Activated CD4-positive, alpha-beta T cell treated with anti-CD3 and anti-CD28 coated beads, Interleukin-10, Interleukin-2, amounts not matched to agents 100 ng/mL and 50 ng/mL, durations not matched to agents 16 hours and 8 hours (primary cell): ENCODE data around the gene TMC4.
A peak's percentile ranks its signal among the peaks of the same experiment; 100 is the strongest.
"Not testable (repeated sequence)": the region's sequence is repeated elsewhere in the genome, so short reads cannot be mapped to it uniquely, and the experiment has no call there.

Source experiments
- DNase-seq: peaks from one replicate; pipeline ENCODE4 v3.0.0-alpha.2; 2020

Gene TMC4, protein sequence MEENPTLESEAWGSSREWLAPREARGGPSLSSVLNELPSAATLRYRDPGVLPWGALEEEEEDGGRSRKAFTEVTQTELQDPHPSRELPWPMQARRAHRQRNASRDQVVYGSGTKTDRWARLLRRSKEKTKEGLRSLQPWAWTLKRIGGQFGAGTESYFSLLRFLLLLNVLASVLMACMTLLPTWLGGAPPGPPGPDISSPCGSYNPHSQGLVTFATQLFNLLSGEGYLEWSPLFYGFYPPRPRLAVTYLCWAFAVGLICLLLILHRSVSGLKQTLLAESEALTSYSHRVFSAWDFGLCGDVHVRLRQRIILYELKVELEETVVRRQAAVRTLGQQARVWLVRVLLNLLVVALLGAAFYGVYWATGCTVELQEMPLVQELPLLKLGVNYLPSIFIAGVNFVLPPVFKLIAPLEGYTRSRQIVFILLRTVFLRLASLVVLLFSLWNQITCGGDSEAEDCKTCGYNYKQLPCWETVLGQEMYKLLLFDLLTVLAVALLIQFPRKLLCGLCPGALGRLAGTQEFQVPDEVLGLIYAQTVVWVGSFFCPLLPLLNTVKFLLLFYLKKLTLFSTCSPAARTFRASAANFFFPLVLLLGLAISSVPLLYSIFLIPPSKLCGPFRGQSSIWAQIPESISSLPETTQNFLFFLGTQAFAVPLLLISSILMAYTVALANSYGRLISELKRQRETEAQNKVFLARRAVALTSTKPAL

DNA sequence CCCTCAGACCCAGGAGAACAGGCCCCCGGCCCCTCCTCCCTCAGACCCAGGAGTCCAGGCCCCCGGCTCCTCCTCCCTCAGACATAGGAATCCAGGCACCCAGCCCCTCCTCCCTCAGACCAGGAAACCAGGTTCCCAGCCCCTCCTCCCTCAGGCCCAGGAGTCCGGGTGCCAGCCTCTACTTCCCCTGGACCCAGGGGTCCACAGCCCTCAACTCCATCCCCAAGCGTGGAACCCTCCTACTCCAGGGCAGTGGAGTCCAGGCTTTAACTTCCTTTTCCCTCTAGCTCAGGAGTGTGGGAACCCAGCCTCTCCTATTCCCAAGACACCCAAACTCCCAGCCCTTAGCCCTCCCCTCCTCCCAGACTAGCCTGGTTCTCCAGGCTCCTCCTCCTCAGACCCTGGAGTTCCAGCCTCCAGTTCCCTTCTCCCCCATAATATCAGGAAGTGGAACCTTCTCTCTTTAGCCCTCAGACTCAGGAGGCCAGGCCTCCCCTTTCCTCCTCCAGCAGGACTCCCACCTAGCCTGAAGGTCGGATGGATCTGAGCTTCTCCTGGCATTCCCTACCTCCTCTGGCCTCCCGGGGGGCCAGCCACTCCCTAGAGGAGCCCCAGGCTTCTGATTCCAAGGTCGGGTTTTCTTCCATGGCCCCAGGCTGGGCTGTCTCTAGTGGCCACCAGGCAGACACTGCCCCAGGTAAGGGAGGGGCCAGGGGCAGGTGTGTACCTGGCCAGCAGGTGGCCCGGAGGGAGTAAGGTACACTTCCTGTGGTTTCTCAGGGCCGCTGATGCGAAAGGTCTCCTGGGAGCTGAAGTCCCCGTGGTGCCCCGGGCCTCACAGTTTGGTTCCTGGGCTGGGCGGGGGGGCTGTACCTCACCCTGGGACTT is at the start of gene TMC4:
TMC4 (minus strand) TSS at position 690 of the 888 bp plus-strand sequence; CDS start at position 647, 43 bp downstream.
- DNase-seq = no peak

DNA sequence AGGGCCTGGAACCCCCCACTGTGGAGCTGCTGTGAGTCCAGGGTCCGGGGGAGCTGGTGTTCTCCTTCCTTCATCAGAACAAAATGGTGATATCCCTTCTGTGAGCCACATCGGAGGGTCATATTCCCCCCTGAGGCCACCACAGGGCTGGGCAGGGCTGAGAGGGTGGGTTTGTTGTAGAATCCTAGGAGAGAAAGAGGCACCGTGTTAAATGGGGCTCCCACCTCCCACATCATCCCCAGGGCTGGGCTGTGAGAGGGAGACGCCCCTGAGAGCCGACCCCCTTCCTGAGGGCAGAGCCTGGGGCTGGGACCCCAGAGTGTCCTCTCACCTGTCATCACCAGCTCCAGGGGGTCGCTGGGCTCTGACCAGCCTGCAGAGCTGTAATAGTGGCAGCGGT is 49.0 kb upstream of the TMC4 start:
- DNase-seq = not testable (repeated sequence)

DNA sequence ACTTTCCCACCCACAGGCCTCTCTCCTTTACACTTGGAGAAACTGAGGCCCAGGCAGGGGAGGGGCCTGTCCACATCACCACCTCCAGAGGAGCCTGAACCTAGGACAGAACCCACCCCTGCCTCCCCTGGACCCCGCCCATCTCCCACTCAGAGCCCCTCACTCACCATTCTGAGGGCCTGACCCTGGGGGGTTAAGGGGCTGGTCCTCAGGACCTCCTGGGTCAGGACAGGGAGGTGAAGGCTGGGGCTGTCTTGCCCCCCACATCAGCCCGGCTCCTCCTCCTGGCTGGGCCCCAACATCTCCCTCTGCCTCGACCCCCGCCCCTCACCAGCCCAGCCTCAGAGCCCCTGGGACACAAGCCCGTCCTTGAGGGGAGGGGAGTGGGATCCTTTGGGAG is 46.7 kb upstream of the TMC4 start:
- not testable (repeated sequence) for DNase-seq

DNA sequence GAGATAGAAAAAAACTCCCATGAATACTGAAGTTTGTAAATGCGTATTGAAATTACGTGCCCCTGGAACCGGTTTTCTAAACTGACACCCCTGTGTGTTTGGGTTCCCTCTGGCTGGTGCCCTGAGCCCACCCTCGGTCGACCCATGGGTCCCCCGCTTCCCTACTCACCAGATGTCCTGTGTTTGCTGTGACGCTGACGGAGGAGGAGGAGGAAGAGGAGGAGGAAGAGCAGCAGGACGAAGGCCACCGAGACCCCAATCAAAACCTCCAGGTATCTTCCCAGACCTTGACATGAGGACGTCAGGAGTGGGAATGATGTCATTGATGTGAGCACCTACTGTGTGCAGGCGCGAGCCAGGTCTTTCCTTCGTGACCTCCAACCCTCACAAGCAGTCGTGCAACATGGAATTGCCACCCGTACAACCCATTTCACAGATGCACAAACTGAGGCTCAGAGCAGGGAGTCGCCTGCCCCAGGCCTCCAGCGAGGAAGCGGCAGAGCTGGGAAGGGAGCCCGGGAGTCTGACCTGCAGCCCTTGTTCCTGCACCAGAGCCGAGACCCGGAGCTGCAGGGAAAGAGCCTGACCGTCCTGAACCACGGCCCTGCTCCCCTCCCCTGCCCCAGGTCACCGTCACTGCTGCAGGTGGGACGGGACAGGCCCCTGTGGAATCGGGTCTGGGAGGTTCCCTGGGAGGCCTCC is 46.2 kb upstream of the TMC4 start:
- no peak for DNase-seq

DNA sequence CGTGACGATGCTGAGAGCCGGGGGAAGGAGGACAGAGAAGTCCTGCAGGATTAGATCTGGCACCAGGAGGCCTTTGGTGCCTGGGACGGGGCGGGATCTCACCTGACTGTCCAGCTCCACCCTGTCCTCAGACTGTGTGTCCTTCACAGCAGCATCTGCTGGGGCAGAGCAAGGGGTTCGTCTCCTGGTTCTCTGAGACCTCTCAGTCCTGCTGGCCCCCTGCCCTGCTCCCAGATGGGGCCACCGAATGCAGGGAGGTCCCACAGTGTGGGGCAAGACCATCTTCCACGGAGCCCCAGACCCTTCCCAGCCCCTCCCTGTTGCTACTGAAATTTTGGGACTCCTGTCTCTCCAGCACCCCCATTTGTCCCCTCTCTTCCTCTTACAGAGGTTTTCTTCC is 45.3 kb upstream of the TMC4 start:
- no peak for DNase-seq

DNA sequence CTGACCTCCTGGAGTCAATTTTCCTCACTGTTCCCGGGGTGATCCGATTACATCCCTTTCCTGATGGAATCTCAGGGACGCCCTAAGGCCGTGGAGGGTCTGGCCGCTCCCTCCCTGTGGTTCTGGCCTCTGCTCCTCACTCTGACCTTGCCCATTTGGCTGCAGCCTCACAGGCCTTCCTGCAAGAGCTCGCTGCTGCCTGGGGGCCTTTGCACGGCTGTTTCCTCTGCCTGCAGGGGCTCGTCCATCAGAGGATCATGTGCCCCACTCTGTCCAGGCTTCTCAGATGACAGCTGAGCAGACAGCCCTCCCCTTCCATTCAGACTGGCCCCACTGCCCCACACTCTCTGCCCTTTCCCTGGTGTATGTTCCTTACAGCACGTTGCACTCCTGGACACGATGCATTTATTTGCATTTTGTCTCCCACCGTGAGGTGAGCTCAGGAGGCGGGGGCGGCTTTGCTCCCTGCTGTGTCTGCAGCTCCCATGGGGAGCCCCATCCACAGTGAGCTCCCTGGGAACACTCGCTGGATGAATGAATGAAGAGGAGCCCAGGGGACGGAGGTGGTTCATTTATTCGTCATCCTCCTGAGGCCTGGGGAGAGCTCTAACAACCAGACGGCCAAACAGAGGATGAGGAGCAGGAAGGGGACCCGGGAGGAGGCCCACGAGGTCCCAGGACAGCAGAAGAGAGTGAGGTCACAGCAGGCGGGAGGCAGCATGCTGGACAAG is 44.7 kb upstream of the TMC4 start:
- DNase-seq = not testable (repeated sequence)

DNA sequence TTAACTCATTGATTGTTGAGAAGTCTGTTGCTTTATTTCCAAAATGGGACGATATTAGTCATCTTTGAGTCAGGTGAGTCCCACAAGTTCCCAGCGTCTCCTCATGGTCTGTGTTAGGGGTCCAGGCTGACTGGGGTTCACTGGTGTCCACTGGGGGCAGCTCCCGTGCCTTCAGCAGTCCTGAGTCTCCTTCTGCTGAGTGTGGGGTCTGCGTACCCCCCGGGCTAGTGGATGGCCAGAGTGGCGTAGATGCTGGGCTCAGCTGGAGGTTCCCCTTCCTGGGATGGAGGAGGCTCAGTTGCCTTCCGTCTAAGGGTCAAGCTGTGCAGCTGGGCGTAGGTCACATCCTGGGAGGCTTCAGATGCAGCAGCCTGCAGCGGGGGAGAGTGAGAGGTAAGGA is 43.9 kb upstream of the TMC4 start:
- DNase-seq = no peak

DNA sequence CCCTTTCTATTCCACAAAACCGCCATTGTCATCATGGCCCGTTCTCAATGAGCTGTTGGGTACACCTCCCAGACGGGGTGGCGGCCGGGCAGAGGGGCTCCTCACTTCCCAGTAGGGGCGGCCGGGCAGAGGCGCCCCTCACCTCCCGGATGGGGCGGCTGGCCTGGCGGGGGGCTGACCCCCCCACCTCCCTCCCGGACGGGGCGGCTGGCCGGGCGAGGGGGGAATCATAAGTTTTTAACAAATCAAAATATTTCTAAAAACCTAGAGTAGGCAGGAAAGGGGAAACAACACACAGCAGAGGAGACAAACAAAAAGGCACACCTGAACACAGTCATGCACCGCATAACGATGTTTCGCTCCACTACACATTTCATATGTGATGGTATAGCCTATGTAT is 41.8 kb upstream of the TMC4 start:
- DNase-seq = not testable (repeated sequence)

DNA sequence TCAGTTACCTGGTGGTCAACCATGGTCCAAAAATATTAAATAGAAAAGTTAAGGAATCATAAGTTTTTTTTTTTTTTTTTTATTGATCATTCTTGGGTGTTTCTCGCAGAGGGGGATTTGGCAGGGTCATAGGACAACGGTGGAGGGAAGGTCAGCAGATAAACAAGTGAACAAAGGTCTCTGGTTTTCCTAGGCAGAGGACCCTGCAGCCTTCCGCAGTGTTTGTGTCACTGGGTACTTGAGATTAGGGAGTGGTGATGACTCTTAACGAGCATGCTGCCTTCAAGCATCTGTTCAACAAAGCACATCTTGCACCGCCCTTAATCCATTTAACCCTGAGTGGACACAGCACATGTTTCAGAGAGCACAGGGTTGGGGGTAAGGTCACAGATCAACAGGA is 41.3 kb upstream of the TMC4 start:
- not testable (repeated sequence) for DNase-seq

DNA sequence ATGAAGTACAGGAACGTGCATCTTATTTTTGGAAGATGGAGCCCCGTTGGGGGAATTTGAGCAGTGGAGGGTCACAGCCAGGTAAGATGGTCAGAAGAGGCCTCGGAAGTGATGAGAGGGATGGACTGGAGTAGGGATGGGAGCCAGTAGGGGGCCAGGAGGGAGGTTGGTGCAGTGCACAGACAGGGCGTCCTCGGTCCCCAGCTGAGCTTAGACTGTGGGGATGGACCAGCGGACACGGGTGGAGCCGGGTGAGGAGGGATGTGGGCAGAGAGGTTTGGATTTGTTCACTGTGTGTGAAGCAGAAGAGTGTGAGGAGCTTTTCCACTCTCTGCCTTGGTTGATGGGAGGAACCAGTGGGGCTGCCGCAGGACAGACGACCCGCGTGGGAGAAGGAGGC is 38.3 kb upstream of the TMC4 start:
- DNase-seq = no peak

DNA sequence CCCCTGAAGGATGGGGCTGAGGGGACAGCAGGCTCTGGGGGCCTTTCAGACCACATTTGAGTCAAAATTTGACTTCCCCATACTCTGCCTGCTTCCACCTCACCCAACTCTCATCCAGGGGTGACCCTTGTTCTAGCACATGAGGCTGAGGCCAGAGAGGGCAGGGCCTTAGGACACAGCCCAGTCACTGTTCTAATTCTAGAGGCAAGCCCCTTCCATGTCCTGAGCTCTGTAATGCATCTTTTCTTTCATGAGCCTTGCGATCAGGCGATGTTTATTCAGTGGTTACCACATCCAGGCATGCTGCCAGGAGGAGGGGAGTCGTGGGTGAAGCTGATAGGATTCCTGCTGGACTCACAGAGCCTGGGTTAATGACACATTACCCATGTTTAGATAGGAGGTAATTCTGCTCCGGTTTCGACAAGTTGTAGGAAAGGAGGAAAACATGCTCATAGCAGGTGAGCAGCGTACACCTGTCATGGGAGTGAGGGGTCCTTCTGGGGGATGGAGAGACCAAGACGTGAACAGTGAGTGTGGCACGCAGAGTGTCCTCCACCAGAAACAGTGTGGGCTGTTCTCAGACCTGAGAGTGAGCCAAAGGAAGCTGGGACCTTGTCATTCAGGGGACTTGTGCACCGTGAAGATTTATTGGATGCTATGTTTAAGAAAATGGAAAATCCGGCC is 37.0 kb upstream of the TMC4 start:
- no peak for DNase-seq

DNA sequence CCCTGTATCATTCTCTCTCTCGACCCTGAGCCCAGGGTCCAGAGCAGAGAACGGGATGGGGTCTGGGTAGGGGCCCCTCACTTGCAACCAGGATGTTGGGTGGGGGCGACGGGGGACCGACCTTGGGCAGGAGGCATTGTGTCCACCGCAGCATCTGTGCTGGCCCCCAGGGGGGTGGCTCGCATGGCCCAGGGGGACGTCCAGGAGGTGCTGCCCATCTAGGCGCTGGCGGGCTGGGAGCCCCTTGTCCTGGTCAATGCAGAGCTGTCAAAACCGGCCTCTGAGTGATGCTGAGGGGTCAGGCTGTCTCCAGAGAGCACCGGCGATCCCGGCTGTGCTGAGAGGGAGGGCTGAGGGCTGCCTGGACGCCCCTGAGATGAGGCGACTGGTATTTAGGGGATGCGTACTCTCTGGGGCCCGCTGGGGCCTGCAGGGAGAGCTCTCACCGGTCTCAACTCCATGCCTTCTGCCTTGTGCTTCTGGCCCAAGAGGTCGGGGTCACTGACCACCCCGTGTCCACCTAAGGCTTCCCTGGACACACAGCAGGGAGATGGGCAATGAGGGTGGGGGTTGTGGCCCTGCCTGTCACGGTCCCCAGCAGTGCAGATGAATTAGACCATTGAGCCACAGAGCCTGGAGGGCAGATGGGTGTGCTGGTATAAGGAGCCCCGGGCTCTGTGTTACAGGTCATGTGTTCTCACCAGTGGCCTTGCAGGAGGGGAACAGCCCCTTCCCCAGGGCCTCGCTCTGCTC is 36.3 kb upstream of the TMC4 start:
- no peak for DNase-seq

DNA sequence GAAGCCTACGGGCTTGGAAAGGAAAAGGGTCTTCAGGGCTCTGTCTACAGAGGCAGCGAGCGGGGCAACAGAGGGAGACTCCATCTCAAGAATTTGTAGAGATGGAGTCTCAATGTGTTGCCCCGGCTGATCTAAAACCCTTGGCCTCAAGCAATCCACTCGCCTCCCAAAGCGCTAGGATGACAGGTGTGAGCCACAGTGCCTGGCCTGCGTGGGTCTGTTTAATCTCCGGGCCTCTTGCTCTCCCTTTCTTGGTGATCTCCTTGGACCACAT is 35.8 kb upstream of the TMC4 start:
- no peak for DNase-seq

DNA sequence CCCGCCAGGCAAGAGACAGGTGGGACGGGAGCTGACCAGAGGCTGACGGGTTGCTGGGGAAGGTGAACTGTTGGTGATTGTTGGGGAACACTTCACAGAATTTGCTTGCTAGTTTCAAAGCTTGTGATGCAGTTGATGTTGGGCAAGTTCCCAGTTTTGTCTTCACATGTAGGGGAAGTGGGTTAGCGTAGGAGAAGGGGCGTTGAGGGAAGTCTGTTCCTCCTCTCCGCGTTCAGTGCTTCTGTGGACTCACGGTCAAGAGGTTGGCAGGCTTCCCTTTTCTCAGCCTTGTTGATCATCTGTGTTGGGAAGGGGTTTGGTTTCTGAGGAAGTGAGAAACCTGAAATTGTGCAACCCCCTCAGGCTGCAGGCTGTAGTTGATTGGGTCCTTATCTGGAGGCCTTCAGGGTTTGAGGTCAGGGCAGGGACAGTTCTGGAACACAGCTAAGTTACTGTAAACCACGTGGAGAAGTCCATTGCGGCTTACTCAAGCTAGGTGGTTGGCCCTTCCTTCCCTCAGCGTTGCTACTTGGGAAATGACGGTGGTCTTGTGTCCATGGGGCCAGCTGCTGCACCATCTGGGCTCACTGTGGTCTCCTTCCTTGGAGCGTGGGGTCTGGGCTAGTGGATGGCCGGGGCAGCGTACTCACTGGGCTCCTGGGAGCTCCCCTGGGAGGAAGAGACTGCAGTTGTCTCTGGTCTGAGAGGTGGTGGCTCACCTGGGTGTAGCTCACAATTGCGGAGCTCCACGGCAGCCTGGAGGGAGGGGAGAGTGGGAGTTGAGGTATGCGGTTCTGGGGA is 35.2 kb upstream of the TMC4 start:
- peak; percentile 65 for DNase-seq

DNA sequence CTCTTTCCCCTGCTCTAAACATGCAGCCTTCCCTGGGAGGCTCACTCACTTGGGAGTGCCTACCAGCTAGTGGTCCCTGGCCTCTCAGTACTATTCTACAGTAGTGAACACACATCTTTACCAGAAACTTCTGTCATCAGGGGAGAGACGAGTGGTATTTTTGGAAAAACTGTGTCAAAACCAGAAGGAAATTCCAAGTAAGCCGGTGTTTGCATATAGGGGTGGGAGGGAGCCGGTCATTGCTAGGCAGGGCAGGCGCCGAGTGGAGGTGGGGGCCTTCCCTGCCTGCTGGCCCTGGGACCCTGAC is 34.7 kb upstream of the TMC4 start:
- no peak for DNase-seq

DNA sequence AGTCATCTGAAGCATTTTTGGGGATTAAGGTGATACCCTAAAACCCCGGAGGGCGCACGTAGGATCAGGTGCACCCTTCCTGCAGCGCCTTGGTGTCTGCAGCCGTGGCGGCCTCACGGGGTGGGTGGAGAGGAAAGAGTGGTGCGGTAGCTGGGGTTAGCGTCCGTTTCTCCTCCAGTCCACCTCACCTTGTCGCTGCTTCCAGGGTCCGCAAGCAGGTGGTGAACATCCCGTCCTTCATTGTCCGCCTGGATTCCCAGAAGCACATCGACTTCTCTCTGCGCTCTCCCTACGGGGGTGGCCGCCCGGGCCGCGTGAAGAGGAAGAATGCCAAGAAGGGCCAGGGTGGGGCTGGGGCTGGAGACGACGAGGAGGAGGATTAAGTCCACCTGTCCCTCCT is 34.2 kb upstream of the TMC4 start:
- DNase-seq = not testable (repeated sequence)

DNA sequence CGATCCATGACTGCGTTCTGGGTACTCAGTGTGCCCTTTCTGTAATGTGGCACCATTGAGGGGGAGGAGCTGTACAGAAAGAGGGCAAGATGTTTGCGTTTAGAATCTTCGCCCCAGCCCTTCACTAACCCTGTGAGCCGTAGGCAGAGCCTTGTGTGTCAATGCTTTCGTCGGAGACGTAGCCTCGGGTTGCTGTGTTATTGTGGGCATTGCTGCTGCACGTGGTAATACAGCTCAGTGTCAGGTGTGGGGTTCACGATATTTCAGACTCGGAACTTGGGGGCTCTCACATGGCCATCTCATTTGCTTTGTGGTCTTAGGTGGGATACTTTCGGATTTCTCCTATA is 33.8 kb upstream of the TMC4 start:
- DNase-seq = no peak

DNA sequence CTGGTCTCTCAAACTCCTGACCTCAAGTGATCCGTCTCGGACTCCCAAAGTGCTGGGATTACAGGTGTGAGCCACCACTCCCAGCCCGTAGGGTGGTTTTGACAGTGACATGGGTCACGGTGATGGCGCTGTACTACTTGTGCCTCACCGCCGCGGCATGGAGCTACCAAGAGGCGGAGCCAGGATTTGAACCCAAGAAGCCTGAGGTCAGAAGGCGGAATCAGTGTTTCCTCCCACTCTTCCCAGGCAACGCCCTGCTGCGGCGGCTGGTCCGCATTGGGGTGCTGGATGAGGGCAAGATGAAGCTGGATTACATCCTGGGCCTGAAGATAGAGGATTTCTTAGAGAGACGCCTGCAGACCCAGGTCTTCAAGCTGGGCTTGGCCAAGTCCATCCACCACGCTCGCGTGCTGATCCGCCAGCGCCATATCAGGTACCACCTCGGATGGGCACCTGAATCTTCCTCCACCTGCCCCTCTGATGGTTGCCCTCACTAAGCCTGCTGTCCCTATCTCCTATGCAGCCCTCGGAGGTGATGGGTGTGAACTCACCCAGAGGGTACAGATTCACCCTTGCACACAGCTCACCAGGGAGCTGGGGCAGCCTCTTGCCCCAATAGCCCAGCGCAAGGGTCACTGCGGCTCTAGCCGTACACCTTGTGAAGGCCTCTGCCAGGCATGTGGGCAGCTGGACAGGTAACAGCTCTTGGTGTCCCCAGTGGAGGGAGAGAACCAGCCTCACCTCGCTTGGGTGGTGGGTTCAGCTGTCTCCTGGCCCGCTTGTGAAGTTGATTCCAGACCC is 33.3 kb upstream of the TMC4 start:
- DNase-seq = no peak

DNA sequence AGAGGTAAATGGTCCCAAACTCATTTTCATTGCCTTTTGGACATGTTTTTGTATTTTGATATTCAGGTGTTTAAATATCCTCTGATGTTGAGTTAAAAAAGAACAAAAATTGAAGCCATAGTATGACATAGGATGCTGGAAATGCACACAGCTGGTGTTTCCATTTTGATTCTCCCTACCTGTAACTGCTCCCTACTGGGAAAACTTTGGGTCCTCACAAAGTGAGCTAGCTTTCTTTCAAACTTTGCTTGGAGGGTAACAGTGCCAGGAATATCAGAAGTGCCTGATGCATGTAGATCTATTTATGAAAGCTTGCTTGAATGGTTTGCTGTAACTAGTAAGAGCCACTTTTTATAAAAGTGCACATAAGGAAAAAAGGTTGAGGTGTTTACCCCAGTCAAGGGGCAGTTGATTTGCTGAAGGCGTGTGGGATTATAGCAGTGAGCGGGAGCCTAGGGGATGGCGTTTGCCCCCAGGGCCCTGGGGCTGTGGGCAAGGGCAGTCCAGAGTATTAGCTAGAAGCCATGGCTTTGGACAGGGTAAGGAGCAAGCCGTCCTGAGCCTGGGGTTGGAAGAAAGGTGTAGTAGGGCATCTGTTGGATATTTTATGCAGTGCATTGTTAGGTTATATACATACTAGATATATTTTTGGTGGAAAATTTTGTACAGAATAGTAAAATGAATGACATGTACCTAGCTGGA is 32.0 kb upstream of the TMC4 start:
- no peak for DNase-seq
